HCT116 (cell line): ENCODE data around the gene ISYNA1. TPM values are rescaled to one million over a fixed set of nuclear protein-coding genes. Genes with fewer than 3 reads are reported as not detected.
A peak's percentile ranks its signal among the peaks of the same experiment; 100 is the strongest.

Experiments
- ATAC-seq: fragments of 200-7000 bp; cut with Tn5 transposase; 2 replicates; pipeline ENCODE4 v1.9.1; 2020; ENCODE audit warnings: mild to moderate bottlenecking, moderate library complexity
- BruUV-seq: library from RNA; stranded (reverse); fragments of 400-500 nt; replicated peaks from 2 replicates; lab custom pipeline; 2021; lab: Mats Ljungman, UMichigan
- CTCF ChIA-PET: fragments of 300-600 bp; sonication (Branson Sonifier 250); formaldehyde crosslinking; loops from one replicate; lab custom pipeline; 2021; ENCODE audit warnings: antibody characterized with exemption; lab: Charles Lee
- POLR2A ChIA-PET: fragments of 300-600, 350-600 bp; sonication (Branson Sonifier 250); formaldehyde crosslinking; loops from one replicate; lab custom pipeline; 2021; ENCODE audit warnings: antibody characterized with exemption; lab: Charles Lee
- RAD21 ChIA-PET, 2 experiments: fragments of 300-600 bp; sonication (Branson Sonifier 250); formaldehyde crosslinking; loops; one replicate each; lab custom pipeline; 2023; ENCODE audit warnings: low total read pairs in 2 of 2; ENCODE audit not compliant: uncharacterized antibody in 2 of 2, unreplicated experiment in 2 of 2, low non-redundant PET in 1 of 2; lab: Charles Lee
- DNase-seq: peaks from one replicate; pipeline ENCODE4 v3.0.0-alpha.2; 2010; ENCODE audit warnings: low read depth, low spot score
- H2AFZ ChIP-seq: fragments of 200-600 bp; shearing (Covaris generic), sonication (generic); 2 replicates; pipeline ENCODE4 v1.6.1; 2017; ENCODE audit warnings: low read depth, mixed run types, mixed read lengths, antibody characterized with exemption, low read length; ENCODE audit not compliant: poor library complexity, severe bottlenecking
- H3K27ac ChIP-seq: 2 replicates; pipeline ENCODE4 v1.5.1; 2012; ENCODE audit warnings: low read depth, low read length
- H3K27me3 ChIP-seq: fragments of 200-600 bp; sonication (generic); 2 replicates; pipeline ENCODE4 v1.6.1; 2016; ENCODE audit warnings: mixed run types, low read length, mixed read lengths; ENCODE audit not compliant: insufficient read depth
- H3K36me3 ChIP-seq, 2 experiments: fragments of 200-500 bp in 1 of 2; fragments of 200-600 bp in 1 of 2; sonication (Bioruptor generic) in 1 of 2; sonication (generic) in 1 of 2; 2 replicates each; pipeline versions ENCODE4 v1.5.1 to v1.6.1; 2014 to 2016; ENCODE audit warnings: low read length in 2 of 2, inconsistent platforms in 1 of 2, mixed read lengths in 1 of 2, mixed run types in 1 of 2; ENCODE audit not compliant: insufficient read depth in 2 of 2, control insufficient read depth in 1 of 2
- H3K4me1 ChIP-seq, 2 experiments: fragments of 200-600 bp in 1 of 2; sonication (generic) in 1 of 2; 2 replicates each; pipeline versions ENCODE4 v1.5.1 to v1.6.1; 2012 to 2017; ENCODE audit warnings: low read length in 2 of 2, inconsistent platforms in 1 of 2, mild to moderate bottlenecking in 1 of 2, mixed read lengths in 1 of 2, mixed run types in 1 of 2, moderate library complexity in 1 of 2; ENCODE audit not compliant: insufficient read depth in 2 of 2, control insufficient read depth in 1 of 2
- H3K4me2 ChIP-seq: fragments of 200-600 bp; sonication (generic); 2 replicates; pipeline ENCODE4 v1.6.1; 2017; ENCODE audit warnings: mixed run types, low read length, mixed read lengths
- H3K4me3 ChIP-seq, 2 experiments: fragments of 200-600 bp in 1 of 2; sonication (generic) in 1 of 2; replicated peaks in 1 of 2; 2 replicates each; pipeline ENCODE4 v1.5.1; 2011 to 2016; ENCODE audit warnings: low read length in 2 of 2, control low read depth in 1 of 2, low read depth in 1 of 2, mild to moderate bottlenecking in 1 of 2, mixed read lengths in 1 of 2, mixed run types in 1 of 2
- H3K79me2 ChIP-seq: fragments of 200-600 bp; sonication (generic); 2 replicates; pipeline ENCODE4 v1.6.1; 2017; ENCODE audit warnings: mild to moderate bottlenecking, mixed run types, low read length, moderate library complexity, mixed read lengths; ENCODE audit not compliant: insufficient read depth
- H3K9ac ChIP-seq: fragments of 200-600 bp; sonication (generic); 2 replicates; pipeline ENCODE4 v1.6.1; 2016; ENCODE audit warnings: low read length, mixed read lengths
- H3K9me2 ChIP-seq: fragments of 200-600 bp; sonication (generic), shearing (Covaris generic); 2 replicates; pipeline ENCODE4 v1.6.1; 2017; ENCODE audit warnings: mixed run types, mild to moderate bottlenecking, moderate library complexity; ENCODE audit not compliant: insufficient read depth
- H3K9me3 ChIP-seq, 2 experiments: fragments of 200-500 bp in 1 of 2; fragments of 200-600 bp in 1 of 2; sonication (Bioruptor generic) in 1 of 2; sonication (generic) in 1 of 2; 2 replicates each; pipeline ENCODE4 v1.6.1; 2014 to 2017; ENCODE audit warnings: low read length in 2 of 2, mixed read lengths in 2 of 2, inconsistent platforms in 1 of 2, low read depth in 1 of 2, mild to moderate bottlenecking in 1 of 2, mixed run types in 1 of 2, moderate library complexity in 1 of 2; ENCODE audit not compliant: control insufficient read depth in 1 of 2, insufficient read depth in 1 of 2
- H4K20me1 ChIP-seq: fragments of 200-600 bp; sonication (generic), shearing (Covaris generic); 2 replicates; pipeline ENCODE4 v1.6.1; 2017; ENCODE audit warnings: mixed run types, mild to moderate bottlenecking, moderate library complexity; ENCODE audit not compliant: insufficient read depth
- CTCF ChIP-seq, 3 experiments: fragments of 200-600 bp in 1 of 3; sonication (generic) in 1 of 3; IDR thresholded peaks in 2 of 3; conservative IDR thresholded peaks in 1 of 3; 2 replicates each; pipeline ENCODE4 v1.5.1; 2012 to 2017; ENCODE audit warnings: low read depth in 2 of 3, low read length in 2 of 3, antibody characterized with exemption in 1 of 3, borderline replicate concordance in 1 of 3, control low read depth in 1 of 3, mild to moderate bottlenecking in 1 of 3, mixed read lengths in 1 of 3, mixed run types in 1 of 3, moderate library complexity in 1 of 3; ENCODE audit not compliant: insufficient read depth in 1 of 3
- EGR1 ChIP-seq: IDR thresholded peaks from 2 replicates; pipeline ENCODE4 v1.6.1; 2012; ENCODE audit warnings: low read depth
- ELF1 ChIP-seq: IDR thresholded peaks from 2 replicates; pipeline ENCODE4 v1.6.1; 2012; ENCODE audit warnings: low read depth, borderline replicate concordance
- POLR2AphosphoS5 ChIP-seq: IDR thresholded peaks from 2 replicates; pipeline ENCODE4 v1.6.1; 2011; ENCODE audit warnings: mild to moderate bottlenecking, low read depth, low read length, moderate library complexity
- REST ChIP-seq: IDR thresholded peaks from 2 replicates; pipeline ENCODE4 v1.6.1; 2012; ENCODE audit warnings: low read depth
- intact Hi-C: fragments of 100-400 bp; cut with micrococcal nuclease; formaldehyde crosslinking; loops from 2 replicates; pipeline ENCODE4 v1.10.0; 2022
- total RNA-seq: library from RNA; stranded (reverse); gene quantifications from one replicate; pipeline ENCODE4 v1.2.1, GENCODE V29; 2021; ENCODE audit not compliant: unreplicated experiment

ISYNA1 gene
- total RNA-seq, 1 experiment from 2014 or later, result 365 TPM

- ChIA-PET CTCF (interaction anchor here (0.8 to 1.0 kb wide), 2 partner anchors 11 to 73 kb away, joined by 3 to 4 read pairs; partner anchors contain the start of gene KXD1), RAD21 (no interaction called here), POLR2A (interaction anchor here (0.6 kb wide), 1 partner anchor 103 kb away, joined by 4 read pairs; no protein-coding TSS in a partner anchor)
- peaks cover 92% of the 10 kb centered on the region for H3K79me2 ChIP-seq
- H3K9me3 ChIP-seq, result no peaks in the 10 kb centered on the region
- H3K4me2 ChIP-seq, result no peak overlapping the region
- BruUV-seq, result no TSS peak
- peaks cover 38 to 54% of the 10 kb centered on the region in 2 experiments for H3K4me1 ChIP-seq
- ATAC-seq (no peak), DNase-seq (no peak)
- no peak overlapping the region for H3K9ac ChIP-seq
- H3K36me3 ChIP-seq, result no peaks in the 10 kb centered on the region
- no peak overlapping the region for H2AFZ ChIP-seq
- no peaks in the 10 kb centered on the region for H3K27me3 ChIP-seq
- no peaks in the 10 kb centered on the region for H3K9me2 ChIP-seq
- TF ChIP-seq EGR1 (no peak), ELF1 (no peak), CTCF (IDR thresholded peaks at IDR 0.05 in 2 of 3, conservative IDR thresholded peaks at IDR 0.05 in 1 of 3; ENCODE audit: borderline replicate concordance in 1 of 3, insufficient read depth in 1 of 3, low read depth in 2 of 3, low read length in 2 of 3) (peak in 2 of 3 experiments; percentile 1 to 25; a peak in 2 of 6 replicates)
- intact Hi-C loops, result no loop called here
- H4K20me1 ChIP-seq, result peaks cover 2% of the 10 kb centered on the region; the same call in 1 of the 2 replicates
- no peak overlapping the region for H3K27ac ChIP-seq
- no peak overlapping the region for H3K4me3 ChIP-seq
Measured at GRCh38 chr19:18484992-18485391, 47.1 kb upstream of the ISYNA1 start.

- Histone ChIP-seq H3K9me3 (no peaks in the 10 kb centered on the region), H3K4me2 (no peak overlapping the region; the same call in 1 of the 2 replicates), H3K9ac (no peak overlapping the region), H4K20me1 (peaks cover 2% of the 10 kb centered on the region; the same call in 1 of the 2 replicates), H3K9me2 (no peaks in the 10 kb centered on the region), H3K27ac (peak overlapping the region; percentile 7; the same call in 1 of the 2 replicates), H2AFZ (no peak overlapping the region), H3K79me2 (peaks cover 92% of the 10 kb centered on the region), H3K4me3 (no peak overlapping the region), H3K27me3 (no peaks in the 10 kb centered on the region), H3K36me3 (no peaks in the 10 kb centered on the region), H3K4me1 (peaks cover 45 to 60% of the 10 kb centered on the region in 2 experiments)
- no peak for DNase-seq
- TF ChIP-seq POLR2AphosphoS5 (no peak), REST (no peak)
- RAD21 ChIA-PET, result no interaction called here
- intact Hi-C loops, result no loop called here
- CTCF ChIA-PET, result interaction anchor here (0.9 to 1.2 kb wide), 2 partner anchors 36 to 110 kb away, joined by 3 read pairs; no protein-coding TSS in a partner anchor
- POLR2A ChIA-PET, result no interaction called here
- no TSS peak for BruUV-seq
- ATAC-seq, result no peak
Measured at GRCh38 chr19:18483119-18483890, 45.4 kb upstream of the ISYNA1 start.
